K562 (cell line): ENCODE measurements around the gene COL24A1. TPM values are rescaled to one million over a fixed set of nuclear protein-coding genes. Genes with fewer than 3 reads are reported as not detected.

Experiments used
- ATAC-seq: fragments of 200-7000 bp; cut with Tn5 transposase; 3 replicates; pipeline ENCODE4 v1.9.1; 2020; ENCODE audit warnings: moderate library complexity
- BruUV-seq: library from RNA; stranded (reverse); fragments of 400-500 nt; replicated peaks from 2 replicates; lab custom pipeline; 2021; lab: Mats Ljungman, UMichigan
- CTCF ChIA-PET: fragments of 300-600 bp; formaldehyde crosslinking; extraction: SDS; loops from one replicate; lab custom pipeline; 2021; ENCODE audit warnings: low intra/inter-chr PET ratio; lab: Yijun Ruan, JAX
- POLR2A ChIA-PET: fragments of 300-600, 350-650 bp; sonication (Branson Sonifier 250); formaldehyde crosslinking; extraction: SDS; loops from one replicate; lab custom pipeline; 2021; ENCODE audit warnings: antibody characterized with exemption, inconsistent platforms; lab: Yijun Ruan, JAX
- DNase-seq, 4 experiments: peaks; one replicate each; pipeline versions ENCODE4 v3.0.0 to v3.0.0-alpha.2; 2011 to 2018; ENCODE audit warnings: low spot score in 3 of 4, mixed read lengths in 3 of 4; ENCODE audit errors: extremely low read depth in 1 of 4
- FAIRE-seq: peaks from 2 replicates; lab custom pipeline; 2011; peaks lifted over from hg19 to GRCh38; lab: Jason Lieb, UNC
- H2AFZ ChIP-seq: 2 replicates; pipeline ENCODE4 v1.6.0; 2011; ENCODE audit warnings: low read depth, low read length, control low read depth, inconsistent platforms
- H3K27ac ChIP-seq: fragments of 200-600 bp; 3 replicates; pipeline ENCODE4 v1.8.0; 2011; ENCODE audit warnings: low read depth, mild to moderate bottlenecking, control low read depth, inconsistent platforms, low read length, moderate library complexity, mixed read lengths; ENCODE audit errors: extremely low read depth
- H3K27me3 ChIP-seq, 2 experiments: fragments of 300-600 bp in 1 of 2; 2 replicates in 1 of 2; 3 replicates in 1 of 2; pipeline versions ENCODE4 v1.6.0 to v1.8.0; 2011; ENCODE audit warnings: inconsistent platforms in 2 of 2, low read length in 2 of 2, mild to moderate bottlenecking in 1 of 2, mixed read lengths in 1 of 2, moderate library complexity in 1 of 2; ENCODE audit not compliant: control insufficient read depth in 2 of 2, insufficient read depth in 2 of 2
- H3K36me3 ChIP-seq: fragments of 300-600 bp; 3 replicates; pipeline ENCODE4 v1.8.0; 2011; ENCODE audit warnings: mild to moderate bottlenecking, low read length, inconsistent platforms; ENCODE audit not compliant: control insufficient read depth, insufficient read depth
- H3K4me1 ChIP-seq, 2 experiments: fragments of 200-600 bp in 1 of 2; replicated peaks in 1 of 2; 2 replicates in 1 of 2; 3 replicates in 1 of 2; pipeline versions ENCODE4 v1.5.1 to v1.8.0; 2011; ENCODE audit warnings: inconsistent platforms in 2 of 2, low read length in 2 of 2, mild to moderate bottlenecking in 1 of 2, mixed read lengths in 1 of 2, moderate library complexity in 1 of 2; ENCODE audit not compliant: control insufficient read depth in 2 of 2, insufficient read depth in 2 of 2
- H3K4me2 ChIP-seq: 2 replicates; pipeline ENCODE4 v1.6.1; 2011; ENCODE audit warnings: low read length, control low read depth, inconsistent platforms, mixed read lengths; ENCODE audit not compliant: insufficient read depth
- H3K4me3 ChIP-seq: fragments of 200-600 bp; sonication (generic), shearing (Covaris generic); 2 replicates; pipeline ENCODE4 v1.5.1; 2016; ENCODE audit warnings: control low read depth, inconsistent platforms
- H3K79me2 ChIP-seq: fragments of 200-600 bp; 3 replicates; pipeline ENCODE4 v1.8.0; 2011; ENCODE audit warnings: low read length, inconsistent platforms; ENCODE audit not compliant: control insufficient read depth, insufficient read depth
- H3K9ac ChIP-seq, 2 experiments: 2 replicates each; pipeline versions ENCODE4 v1.6.0 to v1.6.1; 2011; ENCODE audit warnings: low read depth in 2 of 2, low read length in 2 of 2, control low read depth in 1 of 2, inconsistent platforms in 1 of 2, mild to moderate bottlenecking in 1 of 2, mixed read lengths in 1 of 2; ENCODE audit not compliant: insufficient read depth in 1 of 2
- H3K9me1 ChIP-seq: one replicate; pipeline ENCODE4 v1.6.0; 2011; ENCODE audit warnings: inconsistent platforms, mild to moderate bottlenecking, low read length, moderate library complexity; ENCODE audit not compliant: control insufficient read depth, insufficient read depth
- H3K9me3 ChIP-seq: replicated peaks from 2 replicates; pipeline ENCODE4 v1.5.1; 2011; ENCODE audit warnings: low read depth, low read length, inconsistent platforms; ENCODE audit not compliant: control insufficient read depth, insufficient read depth
- H4K20me1 ChIP-seq: replicated peaks from 2 replicates; pipeline ENCODE4 v1.6.1; 2011; ENCODE audit warnings: low read length, inconsistent platforms, mixed read lengths; ENCODE audit not compliant: control insufficient read depth, insufficient read depth
- CHD7 ChIP-seq: fragments of 200-600 bp; sonication (generic); IDR thresholded peaks from one replicate; pipeline ENCODE4 v1.6.1; 2012; ENCODE audit warnings: mild to moderate bottlenecking, low read depth, low read length, inconsistent platforms
- E2F8 ChIP-seq: fragments of 450-650 bp; IDR thresholded peaks from 2 replicates; pipeline ENCODE4 v1.7.1; 2018; ENCODE audit warnings: mild to moderate bottlenecking, low read depth; ENCODE audit not compliant: partially characterized antibody
- IRF1 ChIP-seq: sonication (generic); formaldehyde crosslinking; IDR thresholded peaks from 2 replicates; pipeline ENCODE4 v1.8.0; 2022; ENCODE audit warnings: missing genetic modification reagents, mild to moderate bottlenecking, borderline replicate concordance
- NELFE ChIP-seq: IDR thresholded peaks from 2 replicates; pipeline ENCODE4 v1.6.1; 2011; ENCODE audit warnings: mild to moderate bottlenecking; ENCODE audit not compliant: insufficient read depth, insufficient read length
- SMAD2 ChIP-seq: fragments of 150-350 bp; IDR thresholded peaks from 2 replicates; pipeline ENCODE4 v1.6.1; 2014; ENCODE audit warnings: low read depth, mild to moderate bottlenecking, low read length
- STAG1 ChIP-seq: sonication (generic); formaldehyde crosslinking; IDR thresholded peaks from 2 replicates; pipeline ENCODE4 v1.5.0; 2020; ENCODE audit warnings: missing genetic modification reagents, borderline replicate concordance
- TAF7 ChIP-seq: fragments of 450-650 bp; IDR thresholded peaks from 2 replicates; pipeline ENCODE4 v1.6.1; 2016; ENCODE audit warnings: missing genetic modification characterization, missing compliant biosample characterization
- ZNF586 ChIP-seq: fragments of 450-650 bp; formaldehyde crosslinking; conservative IDR thresholded peaks from 2 replicates; pipeline ENCODE4 v1.4.0; 2020; ENCODE audit warnings: mild to moderate bottlenecking, moderate library complexity
- WGBS: fragments of 100-300 bp; shearing (Covaris generic); methylation state at CpG from one replicate; pipeline ENCODE4 v1.1.6; 2016; ENCODE audit warnings: low coverage, mixed read lengths; ENCODE audit not compliant: insufficient coverage; ENCODE audit errors: missing lambda C conversion rate; 5-methylcytosine and 5-hydroxymethylcytosine counted together
- in situ Hi-C: fragments of 300-500 bp; cut with MboI; formaldehyde crosslinking; loops from 4 replicates; pipeline ENCODE4 v1.15.0; 2018; ENCODE audit warnings: inconsistent platforms, mixed read lengths
- intact Hi-C: fragments of 100-400 bp; cut with micrococcal nuclease; formaldehyde crosslinking; loops from 2 replicates; pipeline ENCODE4 v1.14.2; 2022
- polyA plus RNA-seq, 8 experiments: library from polyadenylated mRNA; depleted of rRNA in 4 of 8; stranded (reverse) in 5 of 8; unstranded in 3 of 8; fragments of >200 nt; fragmentation: Nextera tagmentation in 2 of 8; fragmentation: Illumina TruSeq in 1 of 8; extraction: Ambion mirVana in 2 of 8; extraction: Trizol in 1 of 8; gene quantifications; 2 replicates each; pipeline versions ENCODE4 v1.2.1 to v1.2.3, GENCODE V29; 2011 to 2014; ENCODE audit warnings: inconsistent platforms in 1 of 8, missing spikeins in 1 of 8
- total RNA-seq, 7 experiments: library from RNA; depleted of rRNA in 6 of 7; stranded (reverse); fragments of >200 nt in 6 of 7; fragmentation: Illumina TruSeq in 2 of 7; extraction: Trizol in 2 of 7; gene quantifications; 2 replicates each; pipeline versions ENCODE4 v1.2.1 to v1.2.3, GENCODE V29; 2011 to 2021; ENCODE audit warnings: low replicate concordance in 1 of 7

The COL24A1 gene
- total and polyA plus RNA-seq, 9 of the 15 experiments (the other 6 are each of a cell fraction or from before 2014, with no cell fraction given): 0.01 to 0.06 (median 0.03) TPM; not detected in 2

- Histone ChIP-seq H3K27me3 (no peaks in the 10 kb centered on the region), H3K4me3 (no peak overlapping the region), H3K27ac (no peak overlapping the region), H3K79me2 (no peaks in the 10 kb centered on the region), H3K9me1 (no peaks in the 10 kb centered on the region), H3K9ac (no peak overlapping the region), H3K36me3 (no peaks in the 10 kb centered on the region), H3K4me2 (no peak overlapping the region), H4K20me1 (no peaks in the 10 kb centered on the region), H2AFZ (no peak overlapping the region), H3K4me1 (no peaks in the 10 kb centered on the region), H3K9me3 (no peaks in the 10 kb centered on the region)
- no peak for FAIRE-seq
- ChIA-PET POLR2A (no interaction called here), CTCF (no interaction called here)
- no TSS peak for BruUV-seq
- intact Hi-C loops: no loop called here
- no peak for ATAC-seq
- in situ Hi-C loops: no loop called here
- WGBS: 0% methylated on average over 1 of the region's 1 CpG
- no peak for DNase-seq
- no peak for TF ChIP-seq IRF1 (CRISPR knock-in tag)
- TF ChIP-seq NELFE: no peak
- no peak for TF ChIP-seq SMAD2
- no peak for TF ChIP-seq ZNF586
- TF ChIP-seq TAF7 (tag): no peak
- TF ChIP-seq STAG1 (CRISPR knock-in tag): no peak
- no peak for TF ChIP-seq E2F8
- TF ChIP-seq CHD7: no peak
Observed at GRCh38 chr1:85936057-85936456, 220.5 kb downstream of the COL24A1 start.
